K562 (cell line): ENCODE results near the gene MAGI1. TPM values are rescaled to one million over a fixed set of nuclear protein-coding genes. Genes with fewer than 3 reads are reported as not detected.

ENCODE experiments used
- ATAC-seq: fragments of 200-7000 bp; cut with Tn5 transposase; 3 replicates; pipeline ENCODE4 v1.9.1; 2020; ENCODE audit warnings: moderate library complexity
- BruUV-seq: library from RNA; stranded (reverse); fragments of 400-500 nt; replicated peaks from 2 replicates; lab custom pipeline; 2021; lab: Mats Ljungman, UMichigan
- CTCF ChIA-PET: fragments of 300-600 bp; formaldehyde crosslinking; extraction: SDS; loops from one replicate; lab custom pipeline; 2021; ENCODE audit warnings: low intra/inter-chr PET ratio; lab: Yijun Ruan, JAX
- POLR2A ChIA-PET: fragments of 300-600, 350-650 bp; sonication (Branson Sonifier 250); formaldehyde crosslinking; extraction: SDS; loops from one replicate; lab custom pipeline; 2021; ENCODE audit warnings: antibody characterized with exemption, inconsistent platforms; lab: Yijun Ruan, JAX
- DNase-seq, 4 experiments: peaks; one replicate each; pipeline versions ENCODE4 v3.0.0 to v3.0.0-alpha.2; 2011 to 2018; ENCODE audit warnings: low spot score in 3 of 4, mixed read lengths in 3 of 4; ENCODE audit errors: extremely low read depth in 1 of 4
- FAIRE-seq: peaks from 2 replicates; lab custom pipeline; 2011; peaks lifted over from hg19 to GRCh38; lab: Jason Lieb, UNC
- H2AFZ ChIP-seq: 2 replicates; pipeline ENCODE4 v1.6.0; 2011; ENCODE audit warnings: low read depth, low read length, control low read depth, inconsistent platforms
- H3K27ac ChIP-seq: fragments of 200-600 bp; 3 replicates; pipeline ENCODE4 v1.8.0; 2011; ENCODE audit warnings: low read depth, mild to moderate bottlenecking, control low read depth, inconsistent platforms, low read length, moderate library complexity, mixed read lengths; ENCODE audit errors: extremely low read depth
- H3K27me3 ChIP-seq, 2 experiments: fragments of 300-600 bp in 1 of 2; 2 replicates in 1 of 2; 3 replicates in 1 of 2; pipeline versions ENCODE4 v1.6.0 to v1.8.0; 2011; ENCODE audit warnings: inconsistent platforms in 2 of 2, low read length in 2 of 2, mild to moderate bottlenecking in 1 of 2, mixed read lengths in 1 of 2, moderate library complexity in 1 of 2; ENCODE audit not compliant: control insufficient read depth in 2 of 2, insufficient read depth in 2 of 2
- H3K36me3 ChIP-seq: fragments of 300-600 bp; 3 replicates; pipeline ENCODE4 v1.8.0; 2011; ENCODE audit warnings: mild to moderate bottlenecking, low read length, inconsistent platforms; ENCODE audit not compliant: control insufficient read depth, insufficient read depth
- H3K4me1 ChIP-seq, 2 experiments: fragments of 200-600 bp in 1 of 2; replicated peaks in 1 of 2; 2 replicates in 1 of 2; 3 replicates in 1 of 2; pipeline versions ENCODE4 v1.5.1 to v1.8.0; 2011; ENCODE audit warnings: inconsistent platforms in 2 of 2, low read length in 2 of 2, mild to moderate bottlenecking in 1 of 2, mixed read lengths in 1 of 2, moderate library complexity in 1 of 2; ENCODE audit not compliant: control insufficient read depth in 2 of 2, insufficient read depth in 2 of 2
- H3K4me2 ChIP-seq: 2 replicates; pipeline ENCODE4 v1.6.1; 2011; ENCODE audit warnings: low read length, control low read depth, inconsistent platforms, mixed read lengths; ENCODE audit not compliant: insufficient read depth
- H3K4me3 ChIP-seq: fragments of 200-600 bp; sonication (generic), shearing (Covaris generic); 2 replicates; pipeline ENCODE4 v1.5.1; 2016; ENCODE audit warnings: control low read depth, inconsistent platforms
- H3K79me2 ChIP-seq: fragments of 200-600 bp; 3 replicates; pipeline ENCODE4 v1.8.0; 2011; ENCODE audit warnings: low read length, inconsistent platforms; ENCODE audit not compliant: control insufficient read depth, insufficient read depth
- H3K9ac ChIP-seq, 2 experiments: 2 replicates each; pipeline versions ENCODE4 v1.6.0 to v1.6.1; 2011; ENCODE audit warnings: low read depth in 2 of 2, low read length in 2 of 2, control low read depth in 1 of 2, inconsistent platforms in 1 of 2, mild to moderate bottlenecking in 1 of 2, mixed read lengths in 1 of 2; ENCODE audit not compliant: insufficient read depth in 1 of 2
- H3K9me1 ChIP-seq: one replicate; pipeline ENCODE4 v1.6.0; 2011; ENCODE audit warnings: inconsistent platforms, mild to moderate bottlenecking, low read length, moderate library complexity; ENCODE audit not compliant: control insufficient read depth, insufficient read depth
- H3K9me3 ChIP-seq: replicated peaks from 2 replicates; pipeline ENCODE4 v1.5.1; 2011; ENCODE audit warnings: low read depth, low read length, inconsistent platforms; ENCODE audit not compliant: control insufficient read depth, insufficient read depth
- H4K20me1 ChIP-seq: replicated peaks from 2 replicates; pipeline ENCODE4 v1.6.1; 2011; ENCODE audit warnings: low read length, inconsistent platforms, mixed read lengths; ENCODE audit not compliant: control insufficient read depth, insufficient read depth
- CCAR2 ChIP-seq: fragments of 200-400 bp; formaldehyde crosslinking; IDR thresholded peaks from 2 replicates; pipeline ENCODE4 v1.6.1; 2017; ENCODE audit warnings: mild to moderate bottlenecking, low read depth, low read length
- MAFF ChIP-seq: IDR thresholded peaks from 2 replicates; pipeline ENCODE4 v1.6.1; 2012; ENCODE audit warnings: low read length, improper control_type of control experiment
- MCM7 ChIP-seq, 2 experiments: fragments of 450-650 bp; IDR thresholded peaks; 2 replicates each; pipeline ENCODE4 v1.6.1; 2016 to 2018
- PYGO2 ChIP-seq: fragments of 450-650 bp; IDR thresholded peaks from 2 replicates; pipeline ENCODE4 v1.6.1; 2016; ENCODE audit warnings: mild to moderate bottlenecking, missing genetic modification characterization, moderate library complexity, missing compliant biosample characterization
- ZNF24 ChIP-seq: fragments of 450-650 bp; IDR thresholded peaks from 2 replicates; pipeline ENCODE4 v1.6.1; 2016
- WGBS: fragments of 100-300 bp; shearing (Covaris generic); methylation state at CpG from one replicate; pipeline ENCODE4 v1.1.6; 2016; ENCODE audit warnings: low coverage, mixed read lengths; ENCODE audit not compliant: insufficient coverage; ENCODE audit errors: missing lambda C conversion rate; 5-methylcytosine and 5-hydroxymethylcytosine counted together
- in situ Hi-C: fragments of 300-500 bp; cut with MboI; formaldehyde crosslinking; loops from 4 replicates; pipeline ENCODE4 v1.15.0; 2018; ENCODE audit warnings: inconsistent platforms, mixed read lengths
- intact Hi-C: fragments of 100-400 bp; cut with micrococcal nuclease; formaldehyde crosslinking; loops from 2 replicates; pipeline ENCODE4 v1.14.2; 2022
- polyA plus RNA-seq, 8 experiments: library from polyadenylated mRNA; depleted of rRNA in 4 of 8; stranded (reverse) in 5 of 8; unstranded in 3 of 8; fragments of >200 nt; fragmentation: Nextera tagmentation in 2 of 8; fragmentation: Illumina TruSeq in 1 of 8; extraction: Ambion mirVana in 2 of 8; extraction: Trizol in 1 of 8; gene quantifications; 2 replicates each; pipeline versions ENCODE4 v1.2.1 to v1.2.3, GENCODE V29; 2011 to 2014; ENCODE audit warnings: inconsistent platforms in 1 of 8, missing spikeins in 1 of 8
- total RNA-seq, 7 experiments: library from RNA; depleted of rRNA in 6 of 7; stranded (reverse); fragments of >200 nt in 6 of 7; fragmentation: Illumina TruSeq in 2 of 7; extraction: Trizol in 2 of 7; gene quantifications; 2 replicates each; pipeline versions ENCODE4 v1.2.1 to v1.2.3, GENCODE V29; 2011 to 2021; ENCODE audit warnings: low replicate concordance in 1 of 7
- TF ChIP-seq, protein P1 (sequence below): fragments of 250-450 bp; sonication (Bioruptor Pico); IDR thresholded peaks from 2 replicates; pipeline ENCODE4 v1.4.0; 2020
- TF ChIP-seq, protein P2 (sequence below): sonication (generic); formaldehyde crosslinking; IDR thresholded peaks from 2 replicates; pipeline ENCODE4 v1.8.0; 2022; ENCODE audit warnings: mild to moderate bottlenecking, missing genetic modification reagents

The MAGI1 gene
- total and polyA plus RNA-seq, 9 of the 15 experiments (the other 6 are each of a cell fraction or from before 2014, with no cell fraction given) = 7.8 to 59.4 (median 43.2) TPM

DNA sequence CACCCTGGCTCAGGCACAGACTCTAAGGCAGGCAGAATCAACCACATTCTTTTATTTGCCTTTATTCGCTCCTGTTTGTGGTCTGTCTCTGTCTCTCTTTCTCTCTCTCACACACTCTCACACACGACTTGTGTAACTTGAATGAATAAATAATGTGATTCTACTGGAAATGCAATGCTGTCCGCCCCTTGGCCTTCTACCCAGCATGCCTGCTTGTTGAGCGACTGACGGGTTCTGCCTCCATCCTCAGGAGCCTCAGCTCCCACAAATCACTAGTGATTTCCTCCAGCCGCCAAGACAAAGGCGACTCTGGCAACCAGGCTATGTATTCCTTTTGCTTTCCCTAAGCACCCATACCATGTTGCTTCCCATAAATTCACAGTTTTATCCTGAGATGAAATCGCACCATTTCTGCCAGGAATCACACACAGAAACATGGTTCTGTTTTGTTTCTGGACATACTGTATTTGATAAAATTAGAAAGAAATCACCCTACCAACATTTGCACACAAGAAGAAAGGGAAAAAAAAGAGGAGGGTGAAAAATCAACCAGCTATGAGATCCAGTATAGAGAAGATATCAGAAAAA is 460.8 kb downstream of the MAGI1 start:
- Histone ChIP-seq H3K36me3 (peaks cover 11% of the 10 kb centered on the region; the same call in 2 of the 3 replicates), H2AFZ (peak overlapping the region; percentile 50; the same call in 1 of the 2 replicates), H3K27me3 (no peaks in the 10 kb centered on the region), H3K79me2 (peaks cover 82% of the 10 kb centered on the region), H3K9me3 (peaks cover 2% of the 10 kb centered on the region; the same call in 1 of the 2 replicates), H3K27ac (no peak overlapping the region), H3K9ac (no peak overlapping the region), H3K4me1 (peaks cover 0 to 22% of the 10 kb centered on the region in 2 experiments; a peak in 2 of 5 replicates), H3K4me2 (peak overlapping the region; percentile 17; the same call in 1 of the 2 replicates), H3K4me3 (no peak overlapping the region), H4K20me1 (no peaks in the 10 kb centered on the region), H3K9me1 (no peaks in the 10 kb centered on the region)
- BruUV-seq = no TSS peak
- FAIRE-seq = no peak
- in situ Hi-C loops (no loop called here), intact Hi-C loops (no loop called here)
- DNase-seq = no peak
- WGBS = 84% methylated on average over 7 of the region's 8 CpGs
- TF ChIP-seq PYGO2 = no peak
- TF ChIP-seq MCM7 (IDR thresholded peaks at IDR 0.05) = no peak
- TF ChIP-seq, protein P1, sequence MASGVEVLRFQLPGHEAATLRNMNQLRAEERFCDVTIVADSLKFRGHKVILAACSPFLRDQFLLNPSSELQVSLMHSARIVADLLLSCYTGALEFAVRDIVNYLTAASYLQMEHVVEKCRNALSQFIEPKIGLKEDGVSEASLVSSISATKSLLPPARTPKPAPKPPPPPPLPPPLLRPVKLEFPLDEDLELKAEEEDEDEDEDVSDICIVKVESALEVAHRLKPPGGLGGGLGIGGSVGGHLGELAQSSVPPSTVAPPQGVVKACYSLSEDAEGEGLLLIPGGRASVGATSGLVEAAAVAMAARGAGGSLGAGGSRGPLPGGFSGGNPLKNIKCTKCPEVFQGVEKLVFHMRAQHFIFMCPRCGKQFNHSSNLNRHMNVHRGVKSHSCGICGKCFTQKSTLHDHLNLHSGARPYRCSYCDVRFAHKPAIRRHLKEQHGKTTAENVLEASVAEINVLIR (CRISPR knock-in tag) = no peak
- no peak for TF ChIP-seq CCAR2
- TF ChIP-seq ZNF24 = no peak
- no peak for TF ChIP-seq MAFF
- TF ChIP-seq, protein P2, sequence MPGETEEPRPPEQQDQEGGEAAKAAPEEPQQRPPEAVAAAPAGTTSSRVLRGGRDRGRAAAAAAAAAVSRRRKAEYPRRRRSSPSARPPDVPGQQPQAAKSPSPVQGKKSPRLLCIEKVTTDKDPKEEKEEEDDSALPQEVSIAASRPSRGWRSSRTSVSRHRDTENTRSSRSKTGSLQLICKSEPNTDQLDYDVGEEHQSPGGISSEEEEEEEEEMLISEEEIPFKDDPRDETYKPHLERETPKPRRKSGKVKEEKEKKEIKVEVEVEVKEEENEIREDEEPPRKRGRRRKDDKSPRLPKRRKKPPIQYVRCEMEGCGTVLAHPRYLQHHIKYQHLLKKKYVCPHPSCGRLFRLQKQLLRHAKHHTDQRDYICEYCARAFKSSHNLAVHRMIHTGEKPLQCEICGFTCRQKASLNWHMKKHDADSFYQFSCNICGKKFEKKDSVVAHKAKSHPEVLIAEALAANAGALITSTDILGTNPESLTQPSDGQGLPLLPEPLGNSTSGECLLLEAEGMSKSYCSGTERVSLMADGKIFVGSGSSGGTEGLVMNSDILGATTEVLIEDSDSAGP = no peak
- ChIA-PET POLR2A (no interaction called here), CTCF (no interaction called here)
- no peak for ATAC-seq
